ENCODE data around the gene FZD2.
A peak's percentile ranks its signal among the peaks of the same experiment; 100 is the strongest.
"Not testable (repeated sequence)": the region's sequence is repeated elsewhere in the genome, so short reads cannot be mapped to it uniquely, and the experiment has no call there.

GRCh38 chr17:44590072-44590462, 32.8 kb downstream of the FZD2 start:
- TF ChIP-seq, protein P1, sequence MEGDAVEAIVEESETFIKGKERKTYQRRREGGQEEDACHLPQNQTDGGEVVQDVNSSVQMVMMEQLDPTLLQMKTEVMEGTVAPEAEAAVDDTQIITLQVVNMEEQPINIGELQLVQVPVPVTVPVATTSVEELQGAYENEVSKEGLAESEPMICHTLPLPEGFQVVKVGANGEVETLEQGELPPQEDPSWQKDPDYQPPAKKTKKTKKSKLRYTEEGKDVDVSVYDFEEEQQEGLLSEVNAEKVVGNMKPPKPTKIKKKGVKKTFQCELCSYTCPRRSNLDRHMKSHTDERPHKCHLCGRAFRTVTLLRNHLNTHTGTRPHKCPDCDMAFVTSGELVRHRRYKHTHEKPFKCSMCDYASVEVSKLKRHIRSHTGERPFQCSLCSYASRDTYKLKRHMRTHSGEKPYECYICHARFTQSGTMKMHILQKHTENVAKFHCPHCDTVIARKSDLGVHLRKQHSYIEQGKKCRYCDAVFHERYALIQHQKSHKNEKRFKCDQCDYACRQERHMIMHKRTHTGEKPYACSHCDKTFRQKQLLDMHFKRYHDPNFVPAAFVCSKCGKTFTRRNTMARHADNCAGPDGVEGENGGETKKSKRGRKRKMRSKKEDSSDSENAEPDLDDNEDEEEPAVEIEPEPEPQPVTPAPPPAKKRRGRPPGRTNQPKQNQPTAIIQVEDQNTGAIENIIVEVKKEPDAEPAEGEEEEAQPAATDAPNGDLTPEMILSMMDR (CRISPR knock-in tag; IDR thresholded peaks at IDR 0.05): not testable (repeated sequence)
- TF ChIP-seq POLR2A (IDR thresholded peaks at IDR 0.05; ENCODE audit: insufficient read depth in 1 of 2, low read depth in 2 of 2, low read length in 2 of 2); PBX3 (CRISPR knock-in tag; IDR thresholded peaks at IDR 0.05; ENCODE audit: borderline replicate concordance); EZH2 (conservative IDR thresholded peaks at IDR 0.05; ENCODE audit: low read depth, low read length); EP300 (IDR thresholded peaks at IDR 0.05; ENCODE audit: low read depth in 2 of 2, low read length in 2 of 2); EP300 (CRISPR knock-in tag; IDR thresholded peaks at IDR 0.05; ENCODE audit: borderline replicate concordance); SP1 (CRISPR knock-in tag; IDR thresholded peaks at IDR 0.05); ZNF589 (CRISPR knock-in tag; conservative IDR thresholded peaks at IDR 0.05); ZNF136 (CRISPR knock-in tag; IDR thresholded peaks at IDR 0.05; ENCODE audit: low read depth); MAX (IDR thresholded peaks at IDR 0.05); ZBTB7A (CRISPR knock-in tag; IDR thresholded peaks at IDR 0.05); SOX6 (CRISPR knock-in tag; IDR thresholded peaks at IDR 0.05); RELA (CRISPR knock-in tag; IDR thresholded peaks at IDR 0.05); ZBTB40 (CRISPR knock-in tag; IDR thresholded peaks at IDR 0.05); GABPA (IDR thresholded peaks at IDR 0.05; ENCODE audit: low read depth, low read length); GABPA (CRISPR knock-in tag; IDR thresholded peaks at IDR 0.05; ENCODE audit: low read depth): not testable (repeated sequence)
- peak; percentile 58; the same call in 1 of the 2 replicates for TF ChIP-seq SP1 (IDR thresholded peaks at IDR 0.05)
- TF ChIP-seq SOX6 (IDR thresholded peaks at IDR 0.05): peak; percentile 56; the same call in 1 of the 2 replicates
- TF ChIP-seq ZBTB40 (IDR thresholded peaks at IDR 0.05): peak; percentile 36
